ENCODE results near the gene SMYD3.

Gene SMYD3

GRCh38 chr1:246139745-246140182, 367.3 kb downstream of the SMYD3 start:
- DNase-seq = no peak

DNA sequence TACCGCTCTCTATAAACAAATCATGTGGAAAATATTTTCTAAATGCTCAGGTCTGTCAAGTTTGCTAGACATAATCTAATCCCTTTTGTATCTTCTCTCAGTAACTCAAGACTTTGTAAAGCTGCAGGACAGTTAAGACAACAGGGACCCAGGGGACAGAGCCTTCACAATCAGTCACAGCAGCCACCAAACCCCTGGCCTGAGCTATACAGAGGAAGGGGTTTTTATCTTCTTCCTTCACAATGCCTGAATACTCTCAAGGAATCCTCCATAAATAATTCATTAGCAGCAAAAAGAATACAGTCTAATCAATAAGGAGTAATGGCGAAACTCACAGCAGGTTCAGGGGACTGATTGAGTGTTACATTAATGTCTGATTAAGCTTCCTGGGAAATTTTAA, 368.3 kb downstream of the SMYD3 start:
- no peak for DNase-seq

GRCh38 chr1:246136477-246136876, 370.6 kb downstream of the SMYD3 start:
- no peak for DNase-seq

GRCh38 chr1:246134789-246135188, 372.3 kb downstream of the SMYD3 start:
- DNase-seq = no peak

DNA sequence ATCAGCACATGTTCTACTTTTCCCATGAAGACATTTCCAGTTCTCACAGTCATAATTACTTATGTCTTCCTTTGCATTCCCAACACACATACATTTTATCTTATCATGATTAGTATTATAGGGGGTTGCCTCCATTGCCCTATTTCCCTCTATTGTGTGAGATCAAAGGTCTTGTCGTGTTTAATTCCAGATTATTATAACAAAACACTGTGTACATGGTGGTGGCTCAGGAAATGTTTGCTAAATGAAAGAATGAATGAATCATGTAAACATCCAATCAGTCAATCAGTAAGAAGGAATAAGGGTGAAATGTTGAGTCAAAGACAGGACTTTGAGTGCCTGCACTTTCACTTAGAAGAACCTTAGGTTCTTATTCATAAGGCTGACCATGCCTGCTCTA, 376.0 kb downstream of the SMYD3 start:
- no peak for DNase-seq

DNA sequence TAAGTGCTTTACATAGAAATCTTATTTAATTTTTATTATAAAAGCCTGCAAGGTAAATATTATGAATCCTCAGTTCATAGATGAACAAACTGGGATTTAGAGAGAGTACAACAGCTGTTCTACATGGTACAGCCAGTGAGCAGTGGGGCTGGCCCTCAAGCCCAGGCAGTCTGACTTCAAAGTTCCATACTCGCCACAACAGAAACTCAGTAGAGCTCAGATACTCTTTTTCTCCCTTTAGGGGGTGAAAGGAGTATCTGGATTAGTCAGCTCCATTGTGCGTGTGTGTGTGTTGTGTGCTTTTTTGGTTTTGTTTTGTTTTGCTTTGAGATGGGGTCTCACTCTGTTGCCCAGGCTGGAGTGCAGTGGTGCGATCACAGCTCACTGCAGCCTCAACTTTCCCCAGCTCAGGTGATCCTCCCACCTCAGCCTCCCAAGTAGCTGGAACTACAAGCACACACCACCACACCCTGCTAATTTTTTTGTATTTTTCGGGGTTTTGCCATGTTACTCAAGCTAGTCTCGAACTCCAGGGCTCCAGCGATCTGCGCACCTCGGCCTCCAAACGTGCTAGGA, 378.5 kb downstream of the SMYD3 start:
- DNase-seq = no peak

GRCh38 chr1:246126580-246126979, 380.5 kb downstream of the SMYD3 start:
- no peak for DNase-seq

DNA sequence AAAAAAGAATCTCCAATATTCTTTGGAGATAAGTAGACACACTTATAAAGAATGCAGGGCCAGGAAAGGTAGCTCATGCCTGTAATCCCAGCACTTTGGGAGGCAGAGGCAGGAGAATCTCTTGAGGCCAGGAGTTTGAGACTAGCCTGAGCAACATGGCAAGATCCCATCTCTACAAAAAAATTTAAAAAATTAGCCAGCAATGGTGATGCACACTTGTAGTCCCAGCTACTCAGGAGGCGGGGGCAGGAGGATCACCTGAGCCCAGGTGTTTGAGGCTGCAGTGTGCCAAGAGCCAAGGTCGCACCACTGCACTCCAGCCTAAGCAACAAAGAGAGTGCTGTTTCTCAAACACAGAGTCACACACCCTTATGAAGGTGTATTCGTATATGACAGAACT, 385.0 kb downstream of the SMYD3 start:
- no peak for DNase-seq

DNA sequence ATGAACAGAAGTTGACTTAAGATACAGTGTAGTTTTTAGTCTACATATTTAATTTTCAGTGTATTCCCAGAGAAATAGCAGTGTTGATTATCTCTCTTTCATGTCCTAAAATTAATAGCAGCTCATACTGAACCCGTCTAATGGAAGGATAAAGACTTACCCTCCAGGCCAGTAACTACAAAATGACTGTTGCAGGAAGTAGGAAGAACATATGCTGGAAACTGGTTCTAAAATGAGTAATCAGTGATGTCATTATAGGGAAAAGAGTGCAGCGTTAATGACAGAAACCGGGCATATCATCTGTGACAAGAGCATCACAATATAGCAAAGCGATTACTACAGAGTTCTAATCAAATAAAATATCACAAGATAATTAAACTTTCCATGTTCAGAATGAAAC, 385.5 kb downstream of the SMYD3 start:
- DNase-seq = no peak

DNA sequence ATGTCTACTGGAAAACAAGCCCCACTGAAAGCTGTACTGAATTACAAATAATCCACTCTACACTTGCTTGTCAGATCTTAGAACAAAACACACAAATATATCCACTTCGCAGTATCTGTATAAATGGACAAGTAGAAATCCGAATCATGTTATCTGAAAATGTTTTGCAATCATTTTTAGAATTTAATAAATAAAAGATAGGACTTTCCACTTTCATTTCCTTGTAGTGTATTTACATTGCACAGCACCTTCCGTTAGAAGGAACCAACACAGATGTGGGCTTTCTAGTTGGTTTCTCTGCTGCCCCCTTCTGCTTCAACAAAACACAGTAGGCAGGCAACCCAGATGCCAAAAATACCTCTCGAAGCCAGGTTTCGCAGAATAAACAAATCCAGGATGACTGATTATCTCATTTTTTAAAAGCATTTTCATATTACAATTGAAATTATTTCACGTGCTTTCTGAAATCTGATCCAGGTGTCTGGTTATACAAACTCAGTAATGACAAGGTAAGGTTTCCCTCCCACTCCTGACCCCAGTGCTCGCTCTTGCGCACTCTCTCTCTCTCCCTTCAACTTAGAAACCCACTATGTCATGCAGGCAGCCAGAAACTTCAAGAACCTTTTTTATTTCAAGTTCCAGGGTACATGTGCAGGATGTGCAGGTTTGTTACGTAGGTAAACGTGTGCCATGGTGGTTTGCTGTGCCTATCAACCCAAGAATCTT, 389.9 kb downstream of the SMYD3 start:
- no peak for DNase-seq

GRCh38 chr1:246114369-246114768, 392.7 kb downstream of the SMYD3 start:
- no peak for DNase-seq

DNA sequence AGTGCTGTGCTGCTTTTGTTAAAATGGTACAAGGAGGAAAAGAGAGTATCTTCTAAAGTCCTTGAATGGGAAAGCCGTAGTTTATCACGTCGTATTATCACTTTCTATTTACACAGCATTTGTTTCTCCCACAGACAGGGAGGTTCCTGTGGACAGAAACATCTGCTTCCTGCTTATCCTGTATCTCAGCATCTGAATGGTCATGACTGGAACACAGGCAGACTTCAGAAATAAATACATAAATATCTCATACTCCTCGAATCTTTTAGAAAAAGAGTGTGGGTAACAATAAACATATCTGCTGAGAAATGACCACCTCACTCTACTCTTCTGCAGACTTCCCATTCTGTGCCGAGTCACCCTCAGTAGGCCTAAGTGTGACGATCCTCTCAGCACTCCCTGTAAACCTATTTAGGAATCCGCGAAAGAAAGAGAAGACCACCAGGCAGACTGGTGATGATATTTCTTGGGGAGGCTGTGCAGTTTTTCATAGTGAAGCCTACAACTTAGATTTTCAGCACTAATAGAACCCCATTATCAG, 393.5 kb downstream of the SMYD3 start:
- no peak for DNase-seq

DNA sequence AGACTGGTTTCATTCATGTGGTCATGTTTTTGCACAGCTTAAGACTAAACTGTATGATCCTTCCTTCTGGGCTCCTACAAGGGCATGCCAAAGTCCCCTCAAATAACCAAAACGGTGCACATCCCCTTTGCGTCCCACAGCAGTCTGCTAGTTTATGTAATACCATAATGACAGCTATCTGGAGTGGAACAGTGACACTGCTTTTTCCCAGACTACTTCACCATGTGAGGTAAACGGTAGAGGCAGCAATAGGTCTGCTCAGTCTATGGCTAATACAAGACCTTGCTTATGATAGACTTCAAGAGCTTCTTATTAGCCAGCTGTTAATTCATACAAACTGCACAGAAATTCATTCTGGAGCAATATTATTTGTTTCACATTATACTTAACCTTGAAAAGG, 395.5 kb downstream of the SMYD3 start:
- DNase-seq = no peak

DNA sequence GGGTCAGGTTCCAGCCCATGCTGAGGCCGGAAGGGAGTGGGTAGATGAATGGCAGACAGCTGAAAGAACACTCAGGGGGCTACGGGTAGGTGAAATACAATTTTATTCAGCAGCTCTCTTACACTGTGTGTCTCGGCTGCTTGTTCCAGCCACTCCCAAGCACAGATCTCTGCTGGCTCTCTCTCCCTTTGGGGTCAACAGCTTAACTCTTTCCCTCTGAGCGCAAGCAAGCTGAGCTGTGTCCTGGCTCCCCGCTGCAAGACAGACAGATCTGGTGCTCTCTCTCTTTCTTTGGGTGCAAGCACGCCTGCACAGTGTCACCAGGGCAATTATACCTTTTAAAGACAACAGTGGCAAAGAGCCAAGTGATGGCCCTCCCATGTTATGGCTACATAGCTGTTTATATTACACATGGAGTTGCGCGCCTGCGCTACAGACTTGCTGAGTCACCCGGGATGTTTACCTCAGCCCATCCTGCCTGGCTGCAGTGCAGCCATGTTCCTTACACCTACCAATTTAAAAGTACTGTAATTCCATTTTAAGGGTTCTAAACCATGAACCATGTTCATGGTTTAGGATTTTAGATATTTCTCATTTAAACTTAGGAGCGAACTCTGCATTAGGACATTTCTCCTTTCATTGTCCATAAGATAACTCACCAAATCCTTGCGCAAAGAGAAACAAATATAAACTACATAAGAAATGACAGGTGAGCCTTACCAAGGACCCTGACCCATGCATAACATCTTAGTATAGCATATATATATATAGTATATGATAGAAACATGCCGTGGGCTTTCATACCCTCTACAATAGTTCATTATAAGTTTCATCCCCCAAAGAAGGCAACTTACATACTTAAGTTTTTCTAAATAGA, 396.5 kb downstream of the SMYD3 start:
- no peak for DNase-seq

DNA sequence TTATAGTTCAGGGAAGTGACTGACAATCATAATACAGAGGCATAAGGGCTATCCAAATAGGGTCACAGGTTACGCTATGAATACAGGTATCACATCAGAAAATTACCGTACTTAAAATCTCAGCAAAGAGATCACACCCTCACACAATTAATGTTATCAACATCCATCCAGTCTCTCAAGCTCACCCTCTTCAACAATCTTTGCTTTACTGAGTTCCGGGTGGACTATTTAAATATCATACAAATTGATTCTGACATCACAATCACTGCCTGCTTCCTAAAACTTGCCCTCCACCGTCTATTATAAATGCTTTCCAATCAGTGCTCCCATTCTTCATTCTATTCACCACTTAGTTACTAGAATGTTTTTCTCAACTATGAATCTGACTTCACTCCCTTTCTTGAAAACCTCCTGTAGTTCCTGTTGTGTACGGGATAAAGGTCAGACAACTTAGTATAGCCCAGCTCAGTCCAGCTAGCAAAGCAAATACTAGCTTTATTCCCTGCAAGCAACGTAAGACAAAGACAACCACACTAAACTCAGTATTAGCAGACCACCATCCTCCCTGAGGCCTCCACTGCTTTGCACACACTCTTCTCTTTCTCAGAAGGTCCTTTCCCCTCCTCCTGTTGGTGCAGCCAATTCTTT, 398.7 kb downstream of the SMYD3 start:
- no peak for DNase-seq

GRCh38 chr1:246107516-246108277, 399.4 kb downstream of the SMYD3 start:
- no peak for DNase-seq

- no peak for DNase-seq
Measured at GRCh38 chr1:246106342-246106763, 400.7 kb downstream of the SMYD3 start.

GRCh38 chr1:246104927-246105326, 402.2 kb downstream of the SMYD3 start:
- no peak for DNase-seq

- no peak for DNase-seq
Measured at GRCh38 chr1:246099570-246099969, 407.5 kb downstream of the SMYD3 start.

- DNase-seq = no peak
Measured at GRCh38 chr1:246096356-246096755, 410.7 kb downstream of the SMYD3 start.

DNA sequence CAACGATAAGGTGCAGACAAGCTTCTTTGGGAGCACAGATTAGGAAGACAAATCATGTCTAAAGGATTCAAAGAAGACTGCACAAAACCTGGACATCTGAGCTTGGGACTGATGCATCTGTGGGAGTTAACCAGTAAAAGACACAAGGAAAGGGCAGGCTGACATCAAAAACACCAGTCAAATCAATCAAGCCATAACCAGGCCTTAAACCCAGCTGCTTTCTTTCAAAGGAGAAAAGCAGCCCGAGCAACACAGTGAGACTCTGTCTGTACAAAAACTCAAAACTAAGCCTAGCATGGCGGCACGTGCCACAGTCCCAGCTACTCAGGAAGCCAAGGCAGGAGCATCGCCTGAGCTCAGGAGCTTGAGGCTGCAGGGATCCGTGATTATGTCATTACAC, 411.6 kb downstream of the SMYD3 start:
- no peak for DNase-seq

GRCh38 chr1:246093230-246093629, 413.8 kb downstream of the SMYD3 start:
- no peak for DNase-seq

Measured in activated CD8-positive, alpha-beta memory T cell treated with anti-CD3 and anti-CD28 coated beads for 24 hours (primary cell).